CD4-positive, alpha-beta T cell (primary cell): ENCODE data around the gene HS3ST5. TPM values are rescaled to one million over a fixed set of nuclear protein-coding genes. Genes with fewer than 3 reads are reported as not detected.

Source experiments
- ATAC-seq: fragments of 200-7000 bp; cut with Tn5 transposase; one replicate; pipeline ENCODE4 v1.10.0; 2022; ENCODE audit warnings: mild to moderate bottlenecking; ENCODE audit not compliant: poor library complexity
- CTCF ChIA-PET: fragments of 350-600 bp; sonication (Branson Sonifier 250); formaldehyde crosslinking; loops from one replicate; lab custom pipeline; 2021; ENCODE audit warnings: antibody characterized with exemption, inconsistent platforms; lab: Charles Lee
- POLR2A ChIA-PET: fragments of 350-600 bp; sonication (Branson Sonifier 250); formaldehyde crosslinking; loops from one replicate; lab custom pipeline; 2021; ENCODE audit warnings: antibody characterized with exemption, inconsistent platforms; lab: Charles Lee
- DNase-seq, 14 experiments: peaks; one replicate each; pipeline ENCODE4 v3.0.0-alpha.2; 2013 to 2020; ENCODE audit warnings: mixed read lengths in 2 of 14
- H3K27ac ChIP-seq, 2 donors: one replicate each; pipeline versions ENCODE4 v1.5.1 to v1.7.0; 2013; ENCODE audit warnings: low read length in 2 of 2, low read depth in 1 of 2, mild to moderate bottlenecking in 1 of 2
- H3K27me3 ChIP-seq, 2 experiments: 1 replicate in 1 of 2; 2 replicates in 1 of 2; pipeline versions ENCODE4 v1.6.1 to v1.7.0; 2013; ENCODE audit warnings: low read length in 2 of 2, control low read depth in 1 of 2, mild to moderate bottlenecking in 1 of 2, moderate library complexity in 1 of 2; ENCODE audit not compliant: insufficient read depth in 2 of 2, control insufficient read depth in 1 of 2
- H3K36me3 ChIP-seq: one replicate; pipeline ENCODE4 v1.6.1; 2013; ENCODE audit warnings: low read length, control low read depth; ENCODE audit not compliant: insufficient read depth
- H3K4me1 ChIP-seq: one replicate; pipeline ENCODE4 v1.6.1; 2013; ENCODE audit warnings: low read length, control low read depth; ENCODE audit not compliant: insufficient read depth
- H3K4me3 ChIP-seq: one replicate; pipeline ENCODE4 v1.5.1; 2013; ENCODE audit warnings: mild to moderate bottlenecking, low read length, moderate library complexity
- H3K9me3 ChIP-seq, 2 experiments: 1 replicate in 1 of 2; 2 replicates in 1 of 2; pipeline versions ENCODE4 v1.6.1 to v1.7.0; 2013; ENCODE audit warnings: low read length in 2 of 2, mild to moderate bottlenecking in 2 of 2, control low read depth in 1 of 2, moderate library complexity in 1 of 2; ENCODE audit not compliant: control insufficient read depth in 1 of 2, insufficient read depth in 1 of 2
- H3K27ac Mint-ChIP-seq: one replicate; pipeline ENCODE4 v1.8.0; 2020; ENCODE audit warnings: mixed read lengths
- H3K27me3 Mint-ChIP-seq: one replicate; pipeline ENCODE4 v1.8.0; 2021; ENCODE audit warnings: mixed read lengths
- H3K36me3 Mint-ChIP-seq: one replicate; pipeline ENCODE4 v1.8.0; 2021; ENCODE audit warnings: low read depth, mixed read lengths
- H3K4me1 Mint-ChIP-seq: one replicate; pipeline ENCODE4 v1.8.0; 2021; ENCODE audit warnings: low read depth, mixed read lengths
- H3K4me3 Mint-ChIP-seq: one replicate; pipeline ENCODE4 v1.8.0; 2020; ENCODE audit warnings: mild to moderate bottlenecking, mixed read lengths
- H3K9me3 Mint-ChIP-seq: one replicate; pipeline ENCODE4 v1.8.0; 2020; ENCODE audit warnings: mixed read lengths
- CTCF ChIP-seq: fragments of 200-600 bp; IDR thresholded peaks from one replicate; pipeline ENCODE4 v1.8.0; 2022; ENCODE audit warnings: antibody characterized with exemption, mild to moderate bottlenecking
- intact Hi-C, 2 experiments: fragments of 100-400 bp; cut with DNase I in 1 of 2; cut with micrococcal nuclease in 1 of 2; formaldehyde crosslinking; loops; one replicate each; pipeline versions ENCODE4 v1.15.1 to v1.9.0; 2023 to 2025; cut with DNase I, micrococcal nuclease
- total RNA-seq, 174 experiments: library from RNA in 2 of 174; stranded (reverse) in 2 of 174; gene quantifications; one replicate each; pipeline ENCODE4 v1.2.3 and lab custom pipeline; 2021 to 2026

HS3ST5 gene
- total RNA-seq, 2 experiments from 2014 or later: not detected

DNA sequence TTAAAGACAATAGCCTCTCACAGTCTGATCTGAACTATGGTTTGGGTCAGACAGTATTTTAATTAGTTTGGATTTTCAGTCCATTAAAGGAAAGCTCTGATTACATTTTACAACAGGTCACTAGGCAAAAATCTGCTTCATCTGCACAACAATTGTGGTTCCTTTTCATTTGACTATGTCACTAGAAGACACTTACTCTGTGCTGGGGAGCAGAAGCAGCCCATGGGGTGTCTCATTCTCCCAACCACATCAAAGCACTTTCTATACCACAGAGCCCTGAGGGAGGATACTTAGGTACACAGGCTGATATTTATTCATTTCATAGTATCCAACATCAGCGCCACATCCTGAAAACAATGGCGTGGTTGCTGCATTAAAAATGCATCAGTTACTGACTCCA, 335.3 kb downstream of the HS3ST5 start:
- Mint-ChIP-seq H3K27me3 (peaks cover 27% of the 10 kb centered on the region), H3K4me1 (peaks cover 14% of the 10 kb centered on the region), H3K9me3 (no peaks in the 10 kb centered on the region), H3K4me3 (no peak overlapping the region), H3K36me3 (no peaks in the 10 kb centered on the region), H3K27ac (no peak overlapping the region)
- Histone ChIP-seq H3K9me3 (no peaks in the 10 kb centered on the region), H3K4me3 (no peak overlapping the region), H3K27me3 (peaks cover 0 to 2% of the 10 kb centered on the region in 2 experiments), H3K36me3 (no peaks in the 10 kb centered on the region), H3K4me1 (peaks cover 3% of the 10 kb centered on the region), H3K27ac (no peak overlapping the region)
- POLR2A ChIA-PET: no interaction called here
- intact Hi-C loops: no loop called here
- no peak for TF ChIP-seq CTCF
- ATAC-seq: peak; percentile 68
- peak in 7 of 14 experiments; percentile 2 to 66 (median 18) for DNase-seq
- CTCF ChIA-PET: no interaction called here
